DMS53 treated with DMSO at 0.1 percent for 48 hours (cell line): ENCODE results near the gene SLC2A8.

ENCODE experiments used
- DNase-seq: peaks from one replicate; lab custom pipeline; 2025; ENCODE audit not compliant: unreplicated experiment; lab: John Stamatoyannopoulos, UW

The SLC2A8 gene

GRCh38 chr9:127402401-127403090 is 5.6 kb downstream of the SLC2A8 start:
- no peak for DNase-seq

DNA sequence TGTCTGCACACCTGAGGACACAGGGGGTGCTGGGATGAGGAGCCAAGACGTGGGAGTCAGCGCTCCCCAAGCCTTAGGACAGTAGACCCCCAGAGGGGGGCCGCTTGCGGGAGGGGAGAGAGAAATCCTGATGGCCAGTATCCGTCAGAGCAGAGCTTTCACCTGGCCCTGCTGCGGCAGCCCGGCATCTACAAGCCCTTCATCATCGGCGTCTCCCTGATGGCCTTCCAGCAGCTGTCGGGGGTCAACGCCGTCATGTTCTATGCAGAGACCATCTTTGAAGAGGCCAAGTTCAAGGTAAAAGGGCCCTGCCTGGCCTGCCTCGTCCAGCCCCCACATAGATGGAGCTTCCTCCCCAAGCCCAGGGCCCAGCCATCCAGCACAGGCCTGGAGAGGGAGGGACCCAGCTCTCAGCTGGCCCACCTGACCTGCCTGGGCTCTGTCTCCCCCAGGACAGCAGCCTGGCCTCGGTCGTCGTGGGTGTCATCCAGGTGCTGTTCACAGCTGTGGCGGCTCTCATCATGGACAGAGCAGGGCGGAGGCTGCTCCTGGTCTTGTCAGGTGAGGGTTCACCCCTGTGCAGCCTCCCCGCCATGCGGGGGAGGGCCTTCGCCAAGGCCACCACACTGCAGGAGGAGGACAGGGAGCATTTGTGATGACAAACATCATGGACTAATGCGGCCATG is 6.7 kb downstream of the SLC2A8 start:
- no peak for DNase-seq

DNA sequence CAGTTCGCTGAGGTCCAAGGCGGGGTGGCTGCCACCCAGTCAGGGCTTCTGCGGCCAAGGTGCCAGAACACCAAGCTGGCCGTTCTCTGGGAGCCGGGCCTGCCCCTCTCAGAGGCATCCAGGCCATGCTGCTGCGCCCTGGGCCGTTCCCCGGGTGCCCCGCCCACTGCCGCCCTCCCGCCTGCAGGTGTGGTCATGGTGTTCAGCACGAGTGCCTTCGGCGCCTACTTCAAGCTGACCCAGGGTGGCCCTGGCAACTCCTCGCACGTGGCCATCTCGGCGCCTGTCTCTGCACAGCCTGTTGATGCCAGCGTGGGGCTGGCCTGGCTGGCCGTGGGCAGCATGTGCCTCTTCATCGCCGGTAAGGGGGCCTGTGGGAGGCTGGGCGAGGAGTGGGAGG is 7.7 kb downstream of the SLC2A8 start:
- DNase-seq: no peak

DNA sequence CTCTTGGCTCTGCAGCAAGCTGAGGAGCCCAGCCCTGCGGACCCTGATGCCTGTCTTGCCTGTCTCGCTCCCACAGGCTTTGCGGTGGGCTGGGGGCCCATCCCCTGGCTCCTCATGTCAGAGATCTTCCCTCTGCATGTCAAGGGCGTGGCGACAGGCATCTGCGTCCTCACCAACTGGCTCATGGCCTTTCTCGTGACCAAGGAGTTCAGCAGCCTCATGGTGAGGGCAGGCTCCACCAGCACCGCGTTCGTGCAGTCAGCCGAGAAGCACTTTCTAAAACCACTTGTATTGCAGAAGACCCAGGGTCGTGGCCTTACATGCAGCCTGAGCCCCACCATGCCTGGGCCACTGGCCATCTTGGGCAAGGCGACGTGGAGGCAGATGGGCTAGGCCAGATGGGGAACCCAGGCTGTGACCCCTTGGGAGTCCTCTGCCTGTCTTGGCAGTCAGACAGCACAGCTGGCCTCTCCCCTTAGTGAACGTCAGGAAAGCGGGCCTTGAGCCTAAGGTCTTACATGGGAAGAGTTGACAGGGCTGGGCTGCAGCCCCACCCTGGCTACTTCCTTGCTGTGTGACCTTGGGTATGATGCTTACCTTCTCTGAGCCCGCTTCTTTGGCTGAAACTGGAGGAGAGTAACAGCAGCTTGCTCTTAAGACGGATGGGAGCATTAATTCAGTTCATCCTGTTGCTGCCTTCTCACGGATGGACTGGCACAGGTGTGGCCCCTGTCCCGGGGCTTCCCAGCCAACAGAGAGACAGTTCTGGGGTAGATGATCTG is 8.6 kb downstream of the SLC2A8 start:
- no peak for DNase-seq

GRCh38 chr9:127406799-127407491 is 10.0 kb downstream of the SLC2A8 start:
- DNase-seq: no peak

DNA sequence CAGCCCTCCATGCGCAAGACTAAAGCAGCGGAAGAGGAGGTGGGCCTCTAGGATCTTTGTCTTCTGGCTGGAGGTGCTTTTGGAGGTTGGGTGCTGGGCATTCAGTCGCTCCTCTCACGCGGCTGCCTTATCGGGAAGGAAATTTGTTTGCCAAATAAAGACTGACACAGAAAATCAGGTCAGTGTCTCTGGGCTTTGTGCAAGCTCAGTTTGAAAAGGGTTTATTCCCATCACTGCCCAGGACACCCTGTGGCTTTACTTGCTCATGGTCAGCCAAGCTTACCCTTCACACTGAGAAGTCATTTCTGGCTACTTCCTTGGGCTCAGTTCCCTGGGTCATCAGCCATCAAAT is 10.5 kb downstream of the SLC2A8 start:
- no peak for DNase-seq

GRCh38 chr9:127411122-127411521 is 14.2 kb downstream of the SLC2A8 start:
- DNase-seq: no peak

GRCh38 chr9:127415141-127415540 is 18.2 kb downstream of the SLC2A8 start:
- no peak for DNase-seq

GRCh38 chr9:127415657-127416056 is 18.7 kb downstream of the SLC2A8 start:
- no peak for DNase-seq

GRCh38 chr9:127417131-127418036 is 20.4 kb downstream of the SLC2A8 start:
- no peak for DNase-seq

DNA sequence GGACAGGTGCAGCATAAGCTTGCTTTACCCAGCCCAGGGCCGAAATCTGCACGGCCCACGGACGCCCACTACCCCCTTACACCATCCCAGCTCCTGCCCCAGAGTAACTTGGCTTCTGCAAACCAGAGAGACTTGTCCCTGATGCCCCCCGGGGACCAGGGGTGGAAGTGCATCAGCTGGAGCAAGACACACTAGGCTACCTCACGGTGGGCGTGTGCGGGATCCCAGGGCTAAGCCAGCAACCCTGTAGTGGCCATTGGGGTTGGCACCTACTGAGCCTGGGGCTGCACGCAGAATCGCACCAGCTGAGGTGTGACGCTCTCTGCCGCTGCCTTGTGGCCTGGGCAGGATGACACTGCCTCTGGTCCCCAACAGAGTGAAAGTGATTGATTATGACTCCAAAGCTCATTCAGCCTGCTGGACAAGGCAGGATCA is 21.1 kb downstream of the SLC2A8 start:
- no peak for DNase-seq

GRCh38 chr9:127419348-127419747 is 22.4 kb downstream of the SLC2A8 start:
- no peak for DNase-seq

- no peak for DNase-seq
Observed at GRCh38 chr9:127421057-127421456, 24.1 kb downstream of the SLC2A8 start.

DNA sequence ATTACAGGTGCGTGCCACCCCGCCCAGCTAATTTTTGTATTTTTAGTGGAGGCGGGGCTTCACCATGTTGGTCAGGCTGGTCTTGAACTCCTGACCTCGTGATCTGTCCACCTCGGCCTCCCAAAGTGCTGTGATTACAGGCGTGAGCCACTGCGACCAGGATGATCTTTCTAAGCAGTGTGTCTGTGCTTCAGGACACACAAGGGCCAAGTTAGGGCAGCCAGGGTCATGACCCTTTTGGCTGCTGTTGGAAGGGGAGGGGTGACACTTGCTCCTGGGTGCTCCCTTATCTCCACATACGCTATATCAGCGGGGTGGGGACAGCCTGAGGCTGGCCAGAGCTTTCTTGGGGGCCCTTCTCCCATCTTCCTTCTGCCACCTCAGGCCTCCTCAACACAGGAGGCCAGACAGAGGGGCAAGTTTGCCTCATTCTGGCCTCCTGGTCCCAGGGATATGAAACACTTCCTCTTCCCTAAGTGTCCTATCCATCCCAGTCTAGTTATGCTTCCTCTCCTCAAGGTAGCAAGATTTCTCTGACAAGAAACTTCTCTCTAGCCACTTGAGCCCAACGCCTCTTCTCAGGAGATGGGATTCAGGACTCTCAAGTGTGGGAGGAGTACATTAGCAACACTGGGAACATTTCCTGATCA is 25.3 kb downstream of the SLC2A8 start:
- DNase-seq: no peak

DNA sequence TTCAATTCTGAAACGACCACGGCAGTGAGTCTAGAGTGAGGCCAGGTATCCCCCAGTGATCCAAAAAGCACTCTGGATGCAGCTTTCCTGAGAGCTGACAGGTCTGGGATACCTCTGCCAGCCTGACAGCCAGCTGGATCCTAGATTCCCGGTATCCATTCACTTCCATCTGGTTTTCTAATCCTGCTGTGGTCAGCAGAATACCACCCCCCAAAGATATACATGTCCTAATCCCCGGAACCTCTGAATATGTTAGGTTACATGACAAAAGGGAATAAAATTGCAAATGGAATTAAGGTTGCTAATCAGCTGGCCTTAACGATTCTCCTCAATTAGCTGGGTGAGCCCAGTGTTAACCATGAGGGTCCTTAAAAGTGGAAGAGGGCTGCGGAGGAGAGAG is 25.8 kb downstream of the SLC2A8 start:
- DNase-seq: no peak

- no peak for DNase-seq
Observed at GRCh38 chr9:127423476-127423933, 26.5 kb downstream of the SLC2A8 start.

GRCh38 chr9:127423934-127424675 is 27.1 kb downstream of the SLC2A8 start, which contains the start of gene ZNF79:
Gene ZNF79, plus strand, starts transcription at chr9:127424382. Its CDS starts 406 bp downstream, at chr9:127424788.
- DNase-seq: peak; percentile 88

DNA sequence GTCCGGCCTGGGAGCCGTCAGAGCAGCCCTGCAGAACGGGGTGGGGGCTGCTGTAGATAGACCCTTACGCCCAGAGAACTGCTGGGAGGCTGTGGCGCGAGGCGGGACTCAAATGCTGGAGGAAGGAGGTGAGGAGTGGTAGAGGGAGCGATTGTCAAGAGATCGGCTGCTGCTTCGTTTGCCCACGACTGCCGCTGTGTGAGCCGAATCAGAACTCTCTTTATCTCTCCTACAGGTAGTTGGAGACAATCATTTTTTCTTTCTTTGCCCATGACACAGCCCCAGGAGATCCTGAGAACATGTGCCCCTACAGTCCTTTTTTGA is 27.7 kb downstream of the SLC2A8 start:
- no peak for DNase-seq

GRCh38 chr9:127426756-127427155 is 29.8 kb downstream of the SLC2A8 start:
- no peak for DNase-seq
